C1 segment of cervical spinal cord (tissue), 14 donors: Measurements from ENCODE around the gene REXO1.

Source experiments
- DNase-seq, 14 donors: peaks; one replicate each; lab custom pipeline; 2025; lab: John Stamatoyannopoulos, UW

The REXO1 gene

GRCh38 chr19:1862068-1862423 lies 13.8 kb upstream of the REXO1 start:
- DNase-seq, result no peak

- DNase-seq, result peak in 1 of 14 donors; percentile 6
Measured at GRCh38 chr19:1861599-1862031, 13.3 kb upstream of the REXO1 start.

DNA sequence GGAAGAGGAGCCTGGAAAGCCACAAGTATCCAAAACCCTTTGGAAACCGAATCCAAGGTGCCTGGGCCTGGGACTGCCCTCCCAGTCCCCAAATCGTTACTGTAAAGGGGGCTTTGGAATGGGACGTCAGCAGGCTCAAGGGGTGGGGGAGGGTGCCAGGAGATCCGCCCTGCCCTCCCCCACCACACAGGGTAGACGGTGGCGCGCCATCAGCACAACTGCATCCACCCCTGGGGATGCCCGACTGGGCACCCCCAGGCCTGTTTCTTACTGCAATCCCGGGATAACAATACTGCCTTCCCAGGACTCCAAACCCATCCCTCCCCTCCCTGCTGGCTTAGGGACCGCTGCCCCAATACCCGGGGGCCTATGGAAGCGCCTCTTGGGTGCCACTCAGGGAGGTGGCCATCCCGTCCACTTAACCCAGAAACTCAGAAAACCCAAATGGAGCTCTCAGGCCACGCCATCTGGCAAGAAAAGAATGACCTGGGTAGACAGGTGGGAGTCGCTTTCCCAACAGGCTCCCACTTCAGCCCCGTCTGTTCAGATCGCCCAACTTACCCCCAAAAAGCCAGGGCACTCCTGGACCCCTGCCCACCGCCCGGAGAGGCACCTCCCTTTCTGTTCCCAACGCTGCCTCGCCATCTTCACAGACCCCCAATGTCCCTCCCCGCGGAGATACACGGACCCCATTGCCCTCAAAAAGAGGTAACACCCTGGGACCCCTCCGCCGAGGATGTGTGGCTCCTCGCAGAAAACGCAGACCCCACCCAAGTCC lies 12.7 kb upstream of the REXO1 start:
- no peak for DNase-seq

DNA sequence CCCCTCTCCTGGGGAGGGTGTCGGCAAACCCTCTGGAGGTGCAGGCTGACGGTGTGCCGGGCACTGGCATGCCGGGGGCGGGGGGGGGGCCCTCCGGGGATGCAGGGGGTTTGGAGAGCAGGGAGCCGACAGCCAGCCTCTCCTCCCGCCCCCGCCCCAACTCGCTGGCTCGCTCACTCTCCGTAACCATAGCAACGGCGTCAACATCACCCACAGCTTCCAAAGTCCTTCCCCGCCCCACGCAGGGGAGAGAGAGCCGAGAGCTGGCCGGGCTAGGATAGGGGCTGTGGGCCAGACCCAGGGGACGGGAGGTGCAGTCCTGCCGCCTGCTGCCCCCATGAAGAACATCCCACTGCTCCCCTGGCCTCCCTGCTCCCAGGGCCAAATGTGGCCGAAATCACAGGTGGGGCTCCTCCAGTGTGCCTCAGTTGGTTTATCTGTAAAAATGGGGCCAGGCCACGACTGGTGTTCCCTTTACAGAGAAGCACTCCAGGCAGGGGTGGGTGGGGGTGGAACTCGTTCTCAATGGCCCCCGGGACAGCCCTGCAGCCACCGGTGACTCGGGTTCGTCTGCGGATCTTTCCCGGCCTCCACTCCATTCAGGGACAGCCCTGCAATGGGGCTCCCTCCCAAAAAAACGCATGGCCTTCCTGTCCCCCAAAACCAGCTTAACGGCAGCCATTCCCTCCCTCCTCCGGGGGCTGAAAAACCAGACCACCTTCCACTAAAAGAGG lies 11.9 kb upstream of the REXO1 start:
- peak in 6 of 14 donors; percentile 25 to 64 (median 38) for DNase-seq

DNA sequence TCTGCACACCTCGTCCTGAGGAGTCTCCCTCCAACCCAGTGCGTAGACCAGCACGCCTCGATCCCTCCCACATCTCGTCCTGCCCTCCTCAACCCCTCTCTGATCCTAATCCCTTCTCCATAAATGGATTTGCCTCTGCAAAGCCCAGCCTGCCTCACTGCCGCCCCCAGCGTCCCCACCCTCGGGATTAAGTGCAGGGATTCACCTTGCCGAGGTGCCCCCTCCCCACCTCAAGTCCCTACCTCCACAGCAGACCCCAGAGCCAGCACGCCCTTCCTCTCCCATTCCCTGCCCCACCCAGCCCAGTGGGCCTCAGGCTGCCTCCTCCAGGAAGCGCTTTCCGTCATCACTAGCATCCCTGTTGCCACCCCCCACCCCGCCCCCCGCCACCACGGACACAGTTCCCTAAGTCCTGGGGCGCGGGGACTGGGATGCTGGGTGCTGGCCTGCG lies 11.1 kb upstream of the REXO1 start:
- DNase-seq, result no peak

- DNase-seq, result no peak
Measured at GRCh38 chr19:1858412-1859081, 10.3 kb upstream of the REXO1 start.

GRCh38 chr19:1857648-1858326 lies 9.5 kb upstream of the REXO1 start:
- DNase-seq, result peak in 1 of 14 donors; percentile 40

GRCh38 chr19:1856698-1857603 lies 8.7 kb upstream of the REXO1 start:
- peak in 10 of 14 donors; percentile 20 to 71 (median 39) for DNase-seq

- DNase-seq, result no peak
Measured at GRCh38 chr19:1856345-1856697, 8.0 kb upstream of the REXO1 start.

DNA sequence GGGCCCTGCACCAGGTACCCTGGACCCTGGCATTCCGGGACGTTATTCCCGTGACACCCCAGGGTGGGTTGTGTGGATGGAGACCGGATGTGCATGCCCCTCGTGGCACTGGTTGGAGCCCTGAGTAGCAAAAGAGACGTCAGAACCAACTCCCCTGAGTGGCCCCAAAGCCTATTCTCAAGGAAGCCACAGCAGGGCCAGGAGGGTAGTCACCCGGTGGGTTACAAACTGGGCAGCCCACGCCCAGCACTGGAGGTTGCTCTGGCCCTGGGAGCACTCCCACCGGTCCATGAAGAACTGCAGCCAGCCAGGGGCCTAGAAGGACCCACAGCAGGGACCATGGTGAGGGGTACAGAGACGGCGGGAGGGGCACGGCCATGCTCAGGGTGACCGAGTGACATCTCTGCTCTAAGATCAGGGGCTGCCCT lies 7.6 kb upstream of the REXO1 start:
- peak in 1 of 14 donors; percentile 34 for DNase-seq

DNA sequence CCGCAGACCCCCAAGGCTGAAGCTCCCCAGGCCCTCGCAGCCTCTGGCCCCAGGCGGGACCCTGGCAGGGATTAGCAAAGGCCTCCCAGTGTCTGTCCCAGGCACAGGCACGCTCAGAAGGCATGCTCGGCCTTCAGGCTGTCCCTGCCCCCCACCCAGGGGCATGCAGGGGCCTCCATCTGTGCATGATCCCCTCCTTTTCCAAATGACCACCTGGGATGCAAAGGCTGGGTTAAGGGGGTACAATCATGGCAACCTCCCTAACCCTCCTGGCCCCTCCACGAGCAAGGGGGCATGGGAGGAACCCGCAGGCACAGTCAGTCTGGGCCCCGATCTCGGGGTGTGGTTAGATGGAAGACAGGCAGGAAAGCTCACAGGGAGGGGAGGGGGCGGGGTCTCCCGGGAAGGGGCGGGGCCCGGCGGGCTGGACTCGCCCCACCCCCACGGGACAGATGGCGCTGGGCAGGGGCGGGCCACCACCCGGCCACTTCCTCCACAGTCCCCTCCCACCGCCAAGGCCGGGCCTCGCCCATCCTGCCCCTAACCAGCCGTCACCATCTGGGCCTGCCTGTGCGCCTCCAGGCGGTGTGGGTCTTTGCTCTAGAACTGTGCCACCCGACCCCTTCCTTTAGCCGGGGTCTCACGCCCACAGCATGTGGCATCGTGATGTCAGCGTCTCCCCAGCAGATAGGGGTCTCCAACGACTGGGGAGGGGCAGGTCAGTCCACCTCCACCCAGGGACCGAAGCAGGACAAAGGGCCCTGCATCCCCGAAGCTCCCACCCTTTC lies 7.0 kb upstream of the REXO1 start:
- DNase-seq, result peak in 12 of 14 donors; percentile 30 to 81 (median 58)

GRCh38 chr19:1854542-1855039 lies 6.3 kb upstream of the REXO1 start:
- peak in 1 of 14 donors; percentile 19 for DNase-seq

DNA sequence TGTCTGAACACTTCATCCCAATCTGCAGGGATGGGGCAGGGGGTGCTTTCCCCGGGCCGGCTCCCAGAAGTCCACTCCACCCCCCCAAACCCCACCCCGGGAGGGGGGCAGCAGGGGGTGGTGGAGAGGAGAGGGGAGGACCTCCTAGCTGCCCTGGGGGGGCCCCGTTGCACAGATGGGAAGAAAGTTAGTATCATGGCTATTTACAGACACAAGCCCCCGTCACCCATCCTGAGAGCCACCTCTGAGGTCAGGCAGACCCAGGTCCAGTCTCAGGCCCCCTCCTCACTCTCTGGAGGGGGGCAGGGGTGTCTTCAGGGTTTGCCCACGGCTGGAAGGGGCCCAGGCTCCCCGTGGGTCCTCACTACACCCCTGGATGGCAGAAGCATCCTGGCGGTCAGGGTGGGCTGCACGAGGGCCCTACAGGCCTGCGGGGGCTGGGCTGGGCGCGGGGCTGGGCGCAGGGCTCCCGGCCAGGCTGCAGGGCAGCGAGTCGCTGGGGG lies 5.8 kb upstream of the REXO1 start:
- no peak for DNase-seq

DNA sequence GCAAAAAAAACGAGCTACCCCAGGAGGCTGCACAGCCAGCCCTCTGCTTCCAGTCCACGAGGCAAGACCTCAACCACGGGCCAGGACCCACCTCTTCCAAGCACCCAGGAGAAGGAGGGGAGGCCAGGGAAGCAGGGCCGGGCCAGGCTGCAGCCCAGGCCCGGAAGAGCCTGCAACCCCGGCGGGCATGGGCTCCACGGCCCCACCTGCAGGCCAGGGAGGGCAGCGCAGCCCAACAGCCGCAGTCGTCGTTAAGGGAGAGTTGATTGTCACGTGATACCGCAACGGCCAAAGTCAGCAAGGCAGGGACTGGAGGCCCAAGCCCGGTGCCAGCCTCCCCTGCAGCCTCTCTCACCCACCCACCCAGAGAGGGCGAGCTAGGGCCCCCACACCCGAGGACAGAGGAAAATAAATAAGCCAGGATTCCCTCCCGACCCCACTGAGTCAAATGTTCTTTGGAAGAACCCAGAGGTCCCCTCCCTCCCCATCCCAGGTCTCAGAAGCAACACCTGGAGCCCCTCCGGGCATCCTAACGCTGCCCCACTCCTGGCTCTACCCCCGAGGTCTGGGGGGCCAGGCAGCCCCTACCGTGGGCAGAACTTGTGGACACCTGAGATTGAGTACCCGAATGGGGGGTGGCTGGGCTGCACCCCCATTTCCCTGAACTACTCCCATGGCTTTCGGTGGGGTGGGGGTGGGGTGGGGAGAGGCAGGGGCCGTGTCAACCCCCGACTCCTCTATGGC lies 5.2 kb upstream of the REXO1 start:
- DNase-seq, result peak in 8 of 14 donors; percentile 14 to 64 (median 26)

GRCh38 chr19:1852581-1853128 lies 4.4 kb upstream of the REXO1 start:
- no peak for DNase-seq

- DNase-seq, result no peak
Measured at GRCh38 chr19:1851654-1852580, 3.6 kb upstream of the REXO1 start.
